GM19324 (cell line): ENCODE results near the gene TMEM175.
A peak's percentile ranks its signal among the peaks of the same experiment; 100 is the strongest.

Experiments used
- ATAC-seq: cut with Tn5 transposase; IDR thresholded peaks from one replicate; pipeline ENCODE4 v1.9.1; 2021; ENCODE audit warnings: mild to moderate bottlenecking, moderate library complexity; ENCODE audit not compliant: unreplicated experiment, low FRiP score

The TMEM175 gene

DNA sequence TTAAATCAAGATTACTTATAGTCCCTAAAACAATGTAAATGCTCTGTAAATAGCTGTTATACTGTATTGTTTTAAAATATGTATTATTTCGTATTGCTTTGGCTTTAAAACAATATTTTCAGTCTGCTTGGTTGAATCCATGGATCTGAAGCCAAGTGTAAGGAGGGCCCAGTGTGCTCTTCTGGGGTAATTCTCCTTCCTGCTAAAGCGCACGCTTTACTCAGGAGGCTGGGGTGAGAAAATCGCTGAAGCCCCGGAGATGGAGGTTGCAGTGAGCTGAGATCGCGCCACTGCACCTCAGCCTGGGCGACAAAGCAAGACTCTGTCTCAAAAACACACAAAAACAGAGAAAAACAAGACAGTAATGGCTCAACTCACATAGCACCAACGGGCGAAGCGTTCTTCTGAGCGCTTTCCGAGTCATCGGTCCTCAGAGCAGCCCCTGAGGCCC, 54.2 kb downstream of the TMEM175 start:
- peak; percentile 17 for ATAC-seq

DNA sequence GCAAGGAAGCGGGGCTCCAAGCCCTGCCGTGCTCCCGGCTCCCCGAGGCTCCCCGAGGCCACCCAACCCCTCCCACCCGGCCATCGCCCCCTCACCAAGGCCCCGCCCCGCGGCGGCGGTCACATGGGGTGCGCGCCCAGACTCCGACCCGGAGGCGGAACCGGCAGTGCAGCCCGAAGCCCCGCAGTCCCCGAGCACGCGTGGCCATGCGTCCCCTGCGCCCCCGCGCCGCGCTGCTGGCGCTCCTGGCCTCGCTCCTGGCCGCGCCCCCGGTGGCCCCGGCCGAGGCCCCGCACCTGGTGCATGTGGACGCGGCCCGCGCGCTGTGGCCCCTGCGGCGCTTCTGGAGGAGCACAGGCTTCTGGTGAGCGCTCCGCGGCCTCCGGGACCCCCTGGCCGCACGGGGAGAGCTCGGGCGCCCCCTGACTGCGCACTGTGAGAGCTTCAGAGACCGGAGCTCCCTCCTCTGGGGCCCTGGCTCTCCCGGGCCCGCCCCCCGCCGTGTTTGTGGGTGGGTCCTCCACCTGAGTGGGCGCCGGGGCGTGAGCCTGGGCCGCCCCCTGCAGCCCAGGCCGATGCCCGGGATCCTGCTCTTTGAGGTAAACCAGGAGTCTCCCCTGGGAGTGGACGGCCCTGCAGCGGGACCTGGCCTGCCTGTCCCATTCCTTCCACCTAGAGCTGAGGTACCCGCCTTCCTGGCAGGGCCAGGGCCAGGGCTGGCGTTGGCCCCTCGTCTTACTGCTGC, 54.8 kb downstream of the TMEM175 start, which contains the start of gene IDUA:
Gene IDUA, plus strand, starts transcription at position 166 of the 745 bp plus-strand sequence. Its CDS starts 41 bp downstream, at position 207.
- ATAC-seq, result peak; percentile 71

DNA sequence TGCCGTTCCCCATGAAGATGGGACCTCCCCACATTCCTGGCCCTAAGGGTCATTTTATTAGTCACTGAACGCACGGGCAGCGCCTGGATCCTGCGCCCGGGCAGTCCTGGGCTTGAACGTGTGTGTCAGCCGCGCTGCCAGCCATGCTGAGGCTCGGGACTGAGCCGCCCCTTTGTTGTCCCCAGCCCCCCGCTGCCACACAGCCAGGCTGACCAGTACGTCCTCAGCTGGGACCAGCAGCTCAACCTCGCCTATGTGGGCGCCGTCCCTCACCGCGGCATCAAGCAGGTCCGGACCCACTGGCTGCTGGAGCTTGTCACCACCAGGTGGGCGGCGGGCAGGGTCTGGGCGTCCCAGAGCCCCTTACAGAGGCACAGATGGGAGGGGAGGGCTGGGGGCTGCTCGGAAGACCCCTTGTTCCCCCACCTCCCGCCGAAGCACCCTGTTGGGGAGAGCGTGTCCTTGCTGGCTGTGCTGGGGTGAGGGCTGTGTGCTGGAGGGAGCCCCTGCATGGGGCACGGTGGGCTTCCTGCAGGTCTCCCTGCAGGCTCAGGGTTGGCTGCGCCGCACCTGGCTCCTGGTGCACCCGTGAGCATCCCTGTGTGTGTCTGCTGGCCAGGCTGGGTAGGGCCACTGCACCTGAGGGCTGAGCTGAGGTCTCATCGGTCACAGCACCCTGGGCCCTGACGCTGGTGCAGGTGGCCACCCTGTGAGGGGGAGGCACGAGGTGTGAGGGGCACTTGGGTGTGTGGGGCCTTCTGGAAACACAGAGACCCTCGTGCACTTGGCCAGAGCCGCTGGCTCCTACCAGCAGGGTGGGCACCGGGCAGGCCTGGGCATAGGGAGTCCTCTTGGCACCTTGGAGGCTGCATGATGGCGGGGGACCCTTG, 55.6 kb downstream of the TMEM175 start:
- no peak for ATAC-seq

DNA sequence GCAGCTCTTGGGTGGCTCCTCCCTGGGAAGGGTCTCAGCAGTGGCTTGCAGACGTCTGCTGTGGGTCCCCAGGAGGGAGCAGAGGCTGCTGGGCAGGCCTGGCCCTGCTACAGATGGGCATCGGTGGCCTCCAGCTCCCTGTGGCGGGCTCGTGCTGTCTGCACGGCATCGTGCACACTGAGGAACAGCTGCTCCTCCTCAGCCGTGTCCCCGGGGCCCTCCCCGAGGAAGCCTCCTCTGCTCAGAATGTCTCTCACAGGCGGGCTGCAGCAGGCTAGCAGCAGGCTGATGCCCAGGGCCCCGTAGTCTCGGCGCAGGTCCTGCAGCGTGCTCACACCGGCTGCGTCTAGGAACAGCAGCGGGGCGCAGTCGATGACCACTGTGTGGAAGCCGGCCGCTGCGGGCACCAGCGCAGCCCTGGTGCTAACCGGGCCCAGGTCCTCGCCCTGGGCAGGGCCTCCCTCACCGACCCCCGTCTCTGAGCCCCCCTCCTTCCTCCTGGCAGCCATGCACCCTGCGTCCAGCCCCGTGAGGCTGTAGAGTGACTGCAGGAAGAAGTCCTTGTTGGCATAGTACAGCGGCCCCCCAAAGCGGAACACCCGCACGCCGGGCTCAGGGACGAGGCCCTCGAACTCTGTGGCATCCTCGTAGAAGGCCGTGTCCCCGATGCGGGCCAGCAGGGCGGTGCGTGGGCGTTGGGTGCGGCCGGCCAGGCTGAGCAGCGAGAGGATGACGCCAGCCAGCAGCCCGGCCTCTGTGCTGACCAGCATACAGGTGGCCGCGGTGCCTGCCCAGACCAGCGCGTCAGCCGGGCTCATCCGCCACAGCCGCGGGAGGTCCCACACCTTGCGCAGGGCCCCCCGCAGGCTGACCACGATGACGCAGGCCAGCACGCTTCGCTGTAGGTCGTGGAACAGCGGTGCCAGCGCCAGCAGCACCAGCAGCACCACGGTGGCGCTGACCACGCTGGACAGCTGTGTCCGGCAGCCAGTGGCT, 56.8 kb downstream of the TMEM175 start:
- ATAC-seq, result no peak

DNA sequence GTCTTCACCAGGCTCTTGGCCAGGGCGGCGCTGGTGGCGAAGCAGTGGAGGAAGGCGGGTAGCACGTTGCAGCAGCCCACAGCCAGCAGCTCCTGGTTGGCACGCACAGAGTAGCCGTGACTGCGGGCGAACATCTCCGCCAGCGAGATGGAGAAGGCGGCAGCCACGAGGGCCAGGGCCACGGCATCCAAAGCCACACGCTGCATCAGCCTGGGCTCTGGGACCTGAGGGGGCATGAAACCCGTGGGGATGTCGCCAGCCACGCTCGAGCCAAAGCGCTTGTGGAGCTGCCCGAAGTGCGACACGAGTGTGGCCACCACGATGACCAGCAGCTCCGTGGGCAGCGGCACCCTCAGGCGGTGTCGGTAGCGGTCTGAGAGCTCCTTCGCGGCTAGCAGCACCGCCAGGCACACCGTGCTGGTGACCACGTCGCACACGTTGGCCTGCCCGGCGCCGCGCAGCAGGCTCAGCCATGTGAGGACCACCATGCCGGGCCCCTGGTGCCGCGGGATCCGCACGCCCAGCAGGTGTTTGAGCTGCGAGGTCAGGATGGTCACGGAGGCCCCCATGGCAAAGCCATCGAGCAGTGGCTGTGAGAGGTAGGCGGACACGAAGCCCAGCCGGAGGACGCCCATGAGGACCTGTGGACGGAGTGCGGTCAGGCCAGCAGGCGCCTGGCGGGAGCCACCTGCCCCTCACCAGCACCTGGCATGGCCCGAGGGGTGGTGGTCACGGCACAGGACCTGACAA, 57.6 kb downstream of the TMEM175 start:
- ATAC-seq, result no peak

DNA sequence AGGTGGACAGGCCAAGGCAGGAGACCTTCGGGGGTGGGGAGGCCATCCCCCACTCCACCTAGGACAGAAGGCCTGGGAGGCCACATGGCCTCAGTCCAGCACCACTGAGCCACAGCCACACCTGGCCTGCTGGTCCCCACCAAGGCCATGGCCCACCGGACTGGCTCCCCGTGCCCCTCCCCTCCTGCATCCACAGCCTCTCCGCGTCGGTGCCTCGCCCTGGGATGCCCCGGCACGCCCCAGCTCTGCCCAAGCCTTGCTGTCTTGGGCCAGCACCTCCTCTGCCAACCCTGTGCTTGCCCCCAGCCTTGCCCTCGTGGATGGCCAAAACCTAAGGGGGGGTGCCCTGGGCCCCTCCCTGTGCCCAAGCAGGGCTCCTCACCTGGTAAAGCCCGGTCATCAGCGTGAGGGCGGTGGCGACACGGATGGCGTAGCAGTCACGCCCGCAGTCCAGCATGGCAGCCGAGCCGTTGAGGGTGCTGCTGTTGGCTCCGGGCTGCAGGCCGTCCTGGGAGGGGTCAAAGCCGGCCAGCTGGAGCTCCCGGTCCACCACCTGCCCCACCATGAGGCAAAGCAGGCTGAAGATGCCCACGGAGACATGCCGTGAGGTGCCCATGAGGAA, 58.6 kb downstream of the TMEM175 start:
- no peak for ATAC-seq

DNA sequence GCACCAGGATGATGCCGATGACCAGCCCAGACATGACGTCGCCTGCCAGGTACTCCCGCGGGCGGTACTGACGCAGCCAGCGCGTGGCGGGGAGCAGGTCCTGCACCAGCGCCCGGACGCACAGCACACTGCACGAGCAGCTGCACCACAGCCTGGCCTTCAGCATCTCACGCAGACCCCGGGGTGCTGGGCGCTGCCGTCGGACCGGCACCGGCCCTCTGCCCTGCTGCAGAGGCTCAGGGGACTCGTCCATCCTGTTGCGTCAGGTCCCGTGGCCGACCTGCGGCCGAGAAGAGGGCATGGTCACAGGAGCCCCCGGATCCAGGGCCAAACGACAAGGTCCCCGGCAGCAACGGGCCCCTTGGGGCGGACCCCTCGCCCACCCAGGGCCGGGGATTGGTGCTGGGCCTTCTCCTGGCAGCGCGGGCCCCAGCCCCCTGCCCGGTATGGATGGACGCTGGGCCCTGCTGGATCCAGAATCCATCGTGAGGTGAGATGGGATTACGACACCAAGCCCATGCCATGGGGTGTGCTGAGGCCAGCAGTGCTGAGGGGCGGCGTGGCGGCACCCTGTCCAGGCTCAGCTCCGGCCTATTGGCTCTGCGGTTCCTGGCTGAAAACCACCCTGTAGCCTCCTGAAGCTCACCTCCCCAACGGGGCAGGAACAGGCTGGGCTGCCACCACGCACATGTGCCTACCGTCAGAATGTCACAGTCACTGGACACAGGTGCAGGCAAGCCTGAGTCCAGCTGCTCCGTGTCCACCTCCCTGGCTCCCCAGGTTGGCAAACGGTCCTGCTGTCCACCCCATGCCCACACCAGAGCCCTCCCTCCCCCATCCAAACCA, 59.4 kb downstream of the TMEM175 start:
- no peak for ATAC-seq

DNA sequence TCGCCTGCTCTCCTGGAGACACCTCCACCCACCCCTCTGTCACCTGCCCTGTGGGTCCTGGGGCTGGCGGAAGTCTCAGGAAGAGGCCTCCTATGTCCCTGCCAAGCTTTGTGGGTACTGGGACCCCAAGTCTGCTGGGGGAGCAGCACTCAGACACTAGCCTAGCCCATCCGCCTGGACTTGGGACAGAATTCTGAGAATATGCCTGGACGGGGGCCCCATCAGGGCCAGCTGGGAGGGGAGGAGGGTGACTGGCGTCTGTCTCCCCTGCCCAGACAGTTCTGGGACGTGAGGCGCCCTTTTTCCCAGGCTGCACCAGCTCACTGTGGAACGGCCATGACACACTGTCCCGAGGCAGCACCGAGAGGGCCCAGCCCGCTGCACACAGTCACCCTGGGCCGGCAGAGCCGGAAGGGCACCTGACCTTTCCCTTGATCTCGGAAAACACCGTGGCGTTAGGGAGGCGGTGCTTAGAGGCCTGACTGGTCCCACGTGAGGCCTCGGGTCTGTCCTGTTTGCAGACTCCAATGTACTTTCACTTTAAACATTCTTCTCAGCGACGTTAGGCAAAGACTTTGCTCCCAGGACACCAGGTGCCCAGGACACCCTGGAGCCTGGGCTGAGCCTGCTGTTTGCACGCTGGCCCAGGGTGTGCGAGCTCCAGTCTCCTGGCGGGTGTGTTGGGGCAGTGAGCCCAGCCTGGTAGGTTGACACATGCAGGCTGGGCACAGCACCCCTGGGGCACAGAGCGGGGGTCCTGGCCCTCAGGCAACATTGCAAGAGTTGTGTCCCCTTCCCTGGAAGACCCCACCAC, 60.2 kb downstream of the TMEM175 start:
- no peak for ATAC-seq

DNA sequence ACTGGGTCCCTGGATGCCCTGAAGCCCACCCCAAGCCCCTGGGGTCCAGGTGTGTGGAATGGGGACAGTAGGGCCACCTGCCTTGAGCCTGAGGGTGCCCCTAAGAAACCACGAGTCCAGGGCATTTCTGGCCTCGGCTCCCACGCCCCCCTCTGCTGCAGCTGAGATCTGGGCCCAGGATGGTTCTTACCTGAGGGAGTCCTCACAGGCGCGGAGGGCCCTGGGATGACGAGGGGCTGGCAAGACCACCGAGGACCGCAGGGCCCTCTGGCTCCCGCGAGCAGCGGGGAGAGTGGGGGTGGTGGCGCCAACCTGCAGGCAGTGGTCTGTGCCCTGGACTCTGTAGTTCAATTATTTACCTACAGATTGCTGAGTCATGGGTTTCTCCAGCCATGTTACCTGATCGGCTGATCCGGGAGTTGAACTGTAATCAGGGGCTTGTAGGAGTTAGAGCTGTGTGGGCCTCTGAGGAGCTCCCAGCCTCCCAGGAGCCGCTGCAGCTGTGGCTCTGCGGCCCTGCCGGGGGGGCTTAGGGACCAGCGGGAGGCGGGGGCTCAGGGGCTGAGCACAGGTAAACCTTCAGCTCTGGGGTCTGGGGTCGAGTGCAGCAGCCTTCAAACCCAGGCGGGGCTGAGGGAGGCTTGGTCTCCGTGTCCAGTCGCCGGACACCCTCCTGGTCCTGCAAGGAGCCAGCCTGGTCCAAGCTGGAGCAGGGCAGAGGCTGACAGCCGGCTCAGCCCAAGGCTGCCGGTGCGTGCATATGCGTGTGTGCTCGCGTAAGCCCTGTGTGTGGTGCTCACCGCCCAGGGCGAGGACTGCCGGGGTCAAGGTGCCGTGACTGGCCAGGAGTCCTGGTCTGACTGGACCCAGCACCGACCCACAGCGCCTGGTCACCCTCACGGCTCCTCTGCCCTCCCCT, 61.1 kb downstream of the TMEM175 start, which contains the start of gene SLC26A1:
Gene SLC26A1, minus strand, starts transcription at position 294 of the 919 bp plus-strand sequence. CDS start 1,701 bp downstream, outside the sequence.
- no peak for ATAC-seq

DNA sequence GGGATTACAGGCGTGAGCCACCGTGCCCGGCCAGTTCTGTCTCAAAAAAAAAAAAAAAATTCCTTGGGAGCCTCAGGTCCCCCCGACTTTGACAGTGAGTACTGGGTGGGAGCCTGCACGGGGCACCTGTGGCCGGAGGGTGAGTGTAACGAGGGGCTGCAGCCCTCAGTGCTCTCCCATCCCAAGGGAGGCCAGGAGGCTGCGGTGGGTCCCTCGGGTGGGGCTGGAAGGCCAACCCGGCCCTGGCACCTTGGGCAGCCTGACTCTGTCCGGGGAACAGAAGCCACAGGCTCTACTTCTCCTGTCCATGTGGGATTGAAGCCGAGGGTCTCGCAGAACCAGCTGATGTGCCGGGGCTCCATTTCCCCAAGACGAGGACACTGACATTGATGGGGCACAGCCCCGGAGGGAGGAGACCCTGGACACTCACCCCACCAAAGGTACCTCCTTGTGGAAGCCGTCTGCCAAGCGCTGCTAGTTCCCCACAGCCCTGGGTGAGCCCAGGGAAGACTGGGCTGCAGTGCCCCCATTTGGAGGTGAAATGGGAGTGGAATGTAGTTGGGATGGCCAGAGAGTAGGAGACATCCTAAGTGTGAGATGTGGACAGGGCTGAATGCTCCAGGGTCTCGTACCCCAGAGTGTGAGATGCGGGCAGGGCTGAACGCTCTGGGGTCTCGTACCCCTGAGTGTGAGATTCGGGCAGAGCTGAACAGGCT, 63.2 kb downstream of the TMEM175 start:
- ATAC-seq, result no peak

DNA sequence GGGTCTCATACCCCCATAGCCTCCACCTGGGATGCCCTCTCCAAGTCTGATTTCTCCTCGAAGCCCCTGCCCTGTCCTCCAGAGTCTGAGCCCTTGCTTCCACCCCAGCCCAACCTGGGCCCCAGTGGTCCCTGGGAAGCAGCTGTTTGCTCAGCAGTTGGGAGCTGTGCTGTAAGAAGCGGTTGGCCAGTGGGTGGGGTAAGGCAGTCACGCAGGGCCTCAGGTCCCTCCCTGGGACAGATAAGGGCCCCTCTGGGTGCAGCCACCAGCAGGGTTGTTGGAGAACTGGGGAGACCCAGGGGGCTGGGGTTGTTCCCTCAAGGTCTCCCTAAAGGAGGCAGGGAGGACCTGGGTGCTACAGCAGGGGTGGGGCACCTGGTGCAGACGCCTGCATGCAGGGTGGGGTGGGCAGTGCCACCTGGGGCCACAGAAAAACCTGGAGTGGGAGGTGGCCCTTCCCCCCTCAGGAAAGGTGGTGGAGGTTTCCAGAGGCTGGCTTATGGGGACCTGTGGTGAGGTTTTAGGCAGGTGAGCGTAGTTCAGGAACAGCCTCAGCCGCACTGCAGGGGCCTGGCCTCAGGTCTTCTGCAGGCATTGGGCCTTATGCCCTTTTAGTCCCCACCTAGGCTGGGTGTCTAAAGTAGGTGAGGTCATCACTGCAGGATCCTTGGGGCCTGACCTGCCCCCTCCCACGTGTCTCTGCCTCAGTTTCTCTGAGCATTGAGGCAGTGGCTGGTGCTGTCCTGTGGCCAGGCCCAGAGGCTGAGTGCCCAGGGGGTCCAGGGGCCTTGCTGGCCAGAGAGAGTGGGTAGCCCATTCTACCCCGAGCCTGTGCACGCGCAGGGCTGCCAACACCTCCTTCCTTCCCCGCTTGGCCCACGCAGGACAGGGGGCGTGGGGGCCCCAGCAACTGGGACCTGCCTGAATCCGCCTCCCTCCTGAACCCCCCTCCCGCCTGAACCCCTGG, 64.1 kb downstream of the TMEM175 start:
- no peak for ATAC-seq

DNA sequence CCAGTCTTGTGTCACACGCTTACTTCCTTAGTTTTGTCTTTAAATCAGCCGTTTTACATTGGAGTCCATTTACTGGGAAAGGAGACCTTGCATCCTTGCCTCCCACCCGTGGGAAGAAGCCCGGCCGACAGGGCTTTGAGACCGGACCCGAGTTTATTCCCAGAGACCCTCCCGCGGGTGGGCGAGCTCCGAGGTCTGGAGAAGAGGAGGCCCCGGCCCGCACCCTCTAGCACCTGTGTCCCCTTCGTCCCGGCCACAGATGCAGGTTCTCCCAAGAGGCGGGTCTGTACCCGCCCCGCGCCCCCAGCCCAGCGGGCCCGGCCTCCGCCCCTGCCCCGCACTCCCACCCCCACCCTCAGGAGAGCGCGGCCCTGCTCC, 64.7 kb downstream of the TMEM175 start:
- ATAC-seq, result no peak

DNA sequence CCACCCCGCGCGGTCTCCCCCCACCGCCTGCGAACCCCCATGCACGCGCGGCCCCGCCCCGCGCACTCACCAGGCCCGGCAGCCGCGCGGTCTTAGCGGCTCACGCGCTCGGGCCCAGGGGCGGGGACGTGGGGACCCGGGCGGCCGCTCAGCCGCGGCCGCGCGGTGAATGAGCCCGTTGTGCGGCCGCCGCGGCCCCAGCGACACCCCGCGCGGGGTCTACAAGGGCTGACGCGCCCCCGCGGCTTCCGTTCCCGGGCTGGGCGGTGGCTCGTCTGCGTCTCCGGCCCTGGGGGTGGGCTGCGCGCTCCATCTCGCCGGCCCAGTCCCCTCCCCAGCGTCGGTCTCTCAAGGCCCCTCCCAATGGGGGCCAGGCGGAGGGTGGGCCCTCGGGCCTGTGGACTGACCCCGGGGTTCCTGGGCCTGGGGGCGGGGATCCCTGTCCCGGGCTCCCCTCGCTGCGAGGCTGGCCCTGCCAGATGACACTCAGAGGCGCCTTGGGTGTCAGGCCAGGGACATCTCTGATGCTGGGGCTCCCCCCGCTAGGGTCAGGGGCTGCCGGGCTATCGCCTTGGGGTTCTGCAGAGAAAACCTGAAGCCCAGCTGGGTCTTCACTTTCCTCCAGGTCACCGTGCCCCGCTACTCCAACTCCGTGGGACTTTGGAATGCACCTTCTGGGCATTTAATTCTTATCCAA, 65.3 kb downstream of the TMEM175 start:
- ATAC-seq, result no peak

DNA sequence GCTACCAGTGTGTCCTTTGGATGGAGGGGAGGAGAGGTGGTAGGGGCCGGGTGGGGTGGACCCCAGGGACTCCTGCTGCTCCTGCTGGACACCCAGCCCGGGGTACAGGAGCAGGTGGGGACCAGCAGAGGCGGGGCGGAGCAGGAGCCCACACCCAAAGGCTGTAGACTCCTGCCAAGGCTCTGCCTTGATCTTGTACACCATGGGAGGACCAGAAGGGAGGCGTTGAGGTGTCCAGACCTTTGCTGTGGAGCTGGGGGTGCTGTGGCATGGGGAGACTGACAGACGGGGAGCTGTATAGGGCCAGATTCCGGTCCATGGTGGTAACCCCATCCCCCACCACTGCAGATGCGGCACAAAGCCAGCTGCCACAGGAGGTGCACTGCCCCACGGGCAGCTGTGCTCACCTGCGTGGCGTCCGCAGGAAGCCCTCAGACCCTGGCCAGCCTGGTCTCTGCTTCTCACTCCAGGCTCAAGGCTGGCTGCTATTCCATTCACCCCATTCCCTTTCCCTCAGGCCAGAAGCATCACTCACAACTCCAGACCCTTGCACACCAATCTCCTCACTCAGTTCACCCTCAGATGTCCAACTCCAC, 65.9 kb downstream of the TMEM175 start:
- no peak for ATAC-seq
